ENCODE measurements around the gene TCF12. TPM values are rescaled to one million over a fixed set of nuclear protein-coding genes. Genes with fewer than 3 reads are reported as not detected.
A peak's percentile ranks its signal among the peaks of the same experiment; 100 is the strongest.

The TCF12 gene
- total RNA-seq, 1 donor from 2014 or later: 78.6 TPM

GRCh38 chr15:57133127-57133968 is 214.9 kb downstream of the TCF12 start:
- peaks cover 30% of the 10 kb centered on the region for H3K4me1 Mint-ChIP-seq
- no peak for DNase-seq

GRCh38 chr15:57134071-57134605 is 215.7 kb downstream of the TCF12 start:
- no peaks in the 10 kb centered on the region for H3K9me3 Mint-ChIP-seq
- intact Hi-C loops (cut with micrococcal nuclease): loop anchor here (5.0 kb wide), 1 partner anchor 217 kb away; the partner anchor contains the start of gene TCF12
- peaks cover 30% of the 10 kb centered on the region for H3K4me1 Mint-ChIP-seq
- peaks cover 11% of the 10 kb centered on the region for H3K36me3 Mint-ChIP-seq (ENCODE audit: low read depth)
- no peak for DNase-seq
- H3K27me3 Mint-ChIP-seq: no peaks in the 10 kb centered on the region
- no peak overlapping the region for H3K4me3 Mint-ChIP-seq
- H3K27ac Mint-ChIP-seq: no peak overlapping the region

More at GRCh38 chr15:57133127-57133968, 214.9 kb downstream of the TCF12 start:
- Mint-ChIP-seq H3K27ac (peak overlapping the region; percentile 86), H3K27me3 (no peaks in the 10 kb centered on the region), H3K9me3 (no peaks in the 10 kb centered on the region), H3K36me3 (ENCODE audit: low read depth) (peaks cover 11% of the 10 kb centered on the region), H3K4me3 (peak overlapping the region; percentile 55)
- intact Hi-C loops (cut with micrococcal nuclease): loop anchor here (5.0 kb wide), 1 partner anchor 216 kb away; the partner anchor contains the start of gene TCF12

DNA sequence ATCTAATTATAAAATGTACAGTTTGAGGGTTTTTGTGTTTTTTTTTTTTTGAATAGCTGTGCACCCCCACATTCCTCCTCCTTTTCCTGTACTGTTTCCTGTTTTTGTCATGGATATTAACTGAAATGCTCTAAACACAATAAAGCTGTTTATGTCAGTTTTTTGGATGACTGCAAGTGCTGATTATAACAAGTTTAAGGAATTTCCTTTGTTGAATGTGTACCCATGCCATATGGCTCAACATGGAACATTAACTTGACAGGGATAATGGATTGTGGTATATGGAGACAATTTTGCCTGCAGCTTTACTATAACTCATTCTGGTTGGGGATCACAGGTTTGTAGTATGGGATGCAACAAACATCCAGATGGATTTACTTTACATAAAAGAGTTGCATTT is 216.4 kb downstream of the TCF12 start:
- no peak overlapping the region for H3K4me3 Mint-ChIP-seq
- H3K27me3 Mint-ChIP-seq: no peaks in the 10 kb centered on the region
- H3K4me1 Mint-ChIP-seq: peaks cover 30% of the 10 kb centered on the region
- intact Hi-C loops (cut with micrococcal nuclease): loop anchor here (5.0 kb wide), 1 partner anchor 218 kb away; the partner anchor contains the start of gene TCF12
- no peak for DNase-seq
- H3K27ac Mint-ChIP-seq: no peak overlapping the region
- peaks cover 9% of the 10 kb centered on the region for H3K36me3 Mint-ChIP-seq (ENCODE audit: low read depth)
- no peaks in the 10 kb centered on the region for H3K9me3 Mint-ChIP-seq

GRCh38 chr15:57135800-57136199 is 217.4 kb downstream of the TCF12 start:
- Mint-ChIP-seq H3K27ac (no peak overlapping the region), H3K27me3 (no peaks in the 10 kb centered on the region), H3K4me3 (peak overlapping the region; percentile 42), H3K4me1 (peaks cover 30% of the 10 kb centered on the region), H3K9me3 (no peaks in the 10 kb centered on the region), H3K36me3 (ENCODE audit: low read depth) (peaks cover 7% of the 10 kb centered on the region)
- intact Hi-C loops (cut with micrococcal nuclease): no loop called here
- DNase-seq: no peak

GRCh38 chr15:57138349-57138788 is 219.9 kb downstream of the TCF12 start:
- H3K27me3 Mint-ChIP-seq: no peaks in the 10 kb centered on the region
- intact Hi-C loops (cut with micrococcal nuclease): no loop called here
- H3K4me3 Mint-ChIP-seq: no peak overlapping the region
- no peaks in the 10 kb centered on the region for H3K9me3 Mint-ChIP-seq
- H3K27ac Mint-ChIP-seq: no peak overlapping the region
- no peak for DNase-seq
- H3K36me3 Mint-ChIP-seq (ENCODE audit: low read depth): peaks cover 2% of the 10 kb centered on the region
- H3K4me1 Mint-ChIP-seq: peaks cover 17% of the 10 kb centered on the region

DNA sequence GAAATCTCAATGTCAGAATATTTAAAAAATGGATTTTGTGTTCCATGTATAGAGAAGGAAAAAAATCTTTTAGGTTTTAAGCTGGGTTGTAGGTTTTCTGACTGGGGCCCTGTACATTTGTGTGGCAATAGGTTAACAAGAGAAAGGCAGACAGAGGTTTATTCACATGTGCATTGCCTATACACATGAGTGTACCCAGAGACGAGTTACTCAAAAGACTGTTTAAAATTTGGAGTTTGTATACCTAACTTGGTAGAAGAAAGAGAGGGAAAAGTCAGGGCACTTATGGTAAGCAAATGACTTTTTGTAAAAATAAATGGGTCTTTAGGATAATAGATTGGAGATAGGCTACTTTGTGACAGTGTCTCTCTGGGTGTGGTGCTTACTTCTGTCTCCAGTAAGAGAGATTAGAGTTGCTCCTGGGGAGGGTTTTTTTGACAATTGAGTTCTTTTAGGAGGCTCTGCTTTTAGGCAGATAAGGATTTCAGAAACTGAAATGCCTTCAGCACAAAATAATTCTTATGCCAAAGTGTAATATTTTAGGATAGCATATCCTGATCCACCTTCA is 225.2 kb downstream of the TCF12 start:
- Mint-ChIP-seq H3K27ac (no peak overlapping the region), H3K9me3 (no peaks in the 10 kb centered on the region), H3K4me3 (no peak overlapping the region), H3K27me3 (no peaks in the 10 kb centered on the region), H3K4me1 (peaks cover 6% of the 10 kb centered on the region), H3K36me3 (ENCODE audit: low read depth) (no peaks in the 10 kb centered on the region)
- DNase-seq: no peak
- intact Hi-C loops (cut with micrococcal nuclease): loop anchor here (10.0 kb wide), 1 partner anchor 319 kb away; no protein-coding TSS in a partner anchor

GRCh38 chr15:57144448-57144847 is 226.0 kb downstream of the TCF12 start:
- no peak for DNase-seq
- Mint-ChIP-seq H3K36me3 (ENCODE audit: low read depth) (peaks cover 2% of the 10 kb centered on the region), H3K9me3 (no peaks in the 10 kb centered on the region), H3K4me3 (no peak overlapping the region), H3K27me3 (no peaks in the 10 kb centered on the region), H3K27ac (no peak overlapping the region), H3K4me1 (peaks cover 6% of the 10 kb centered on the region)
- intact Hi-C loops (cut with micrococcal nuclease): loop anchor here (10.0 kb wide), 1 partner anchor 320 kb away; no protein-coding TSS in a partner anchor

- peak; percentile 71 for DNase-seq
- Mint-ChIP-seq H3K4me3 (no peak overlapping the region), H3K27ac (peak overlapping the region; percentile 20), H3K9me3 (no peaks in the 10 kb centered on the region), H3K36me3 (ENCODE audit: low read depth) (peaks cover 20% of the 10 kb centered on the region), H3K4me1 (peaks cover 6% of the 10 kb centered on the region), H3K27me3 (no peaks in the 10 kb centered on the region)
- intact Hi-C loops (cut with micrococcal nuclease): loop anchor here (1.0 to 10.0 kb wide), 3 partner anchors 66 to 322 kb away; no protein-coding TSS in a partner anchor
These were observed 228.2 kb downstream of the TCF12 start for GRCh38 chr15:57146506-57147201.

DNA sequence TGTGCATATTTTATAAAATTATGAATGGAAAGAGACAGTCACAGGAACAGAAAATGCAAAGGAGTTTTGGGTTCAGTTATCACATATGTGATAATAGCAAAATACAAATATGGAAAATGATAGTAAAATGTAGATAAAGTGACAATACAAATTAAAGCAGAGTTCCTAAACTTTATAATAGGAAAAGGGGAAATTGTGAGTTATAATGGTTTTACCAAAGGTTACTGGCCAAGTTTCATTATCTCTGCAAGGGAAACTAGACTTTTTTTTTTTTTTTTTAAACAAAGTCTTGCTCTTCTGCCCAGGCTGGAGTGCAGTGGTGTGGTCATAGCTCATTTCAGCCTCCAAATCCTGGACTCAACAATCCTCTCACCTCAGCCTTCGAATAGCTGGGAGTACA is 229.2 kb downstream of the TCF12 start:
- intact Hi-C loops (cut with micrococcal nuclease): loop anchor here (5.0 to 10.0 kb wide), 2 partner anchors 65 to 323 kb away; no protein-coding TSS in a partner anchor
- H3K4me1 Mint-ChIP-seq: peaks cover 12% of the 10 kb centered on the region
- H3K9me3 Mint-ChIP-seq: peaks cover 6% of the 10 kb centered on the region
- H3K36me3 Mint-ChIP-seq (ENCODE audit: low read depth): peaks cover 30% of the 10 kb centered on the region
- H3K27me3 Mint-ChIP-seq: no peaks in the 10 kb centered on the region
- no peak overlapping the region for H3K27ac Mint-ChIP-seq
- DNase-seq: no peak
- H3K4me3 Mint-ChIP-seq: no peak overlapping the region

DNA sequence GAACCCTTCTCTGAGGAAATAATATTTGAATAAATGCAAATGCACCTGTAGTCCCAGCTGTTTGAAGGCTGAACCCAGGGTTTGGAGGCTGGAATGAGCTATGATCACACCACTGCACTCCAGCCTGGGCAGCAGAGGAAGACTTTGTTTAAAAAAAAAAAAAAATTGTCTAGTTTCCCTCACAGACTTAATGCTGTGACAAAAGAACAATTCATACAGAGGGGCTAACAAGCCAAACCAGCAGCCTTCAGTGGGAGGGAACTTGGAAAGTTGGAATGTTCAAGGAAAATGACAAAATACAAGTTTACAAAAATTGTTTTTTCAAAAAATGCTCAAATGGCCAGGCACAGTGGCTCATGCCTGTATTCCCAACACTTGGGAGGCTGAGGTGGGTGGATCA is 229.8 kb downstream of the TCF12 start:
- H3K27ac Mint-ChIP-seq: no peak overlapping the region

DNA sequence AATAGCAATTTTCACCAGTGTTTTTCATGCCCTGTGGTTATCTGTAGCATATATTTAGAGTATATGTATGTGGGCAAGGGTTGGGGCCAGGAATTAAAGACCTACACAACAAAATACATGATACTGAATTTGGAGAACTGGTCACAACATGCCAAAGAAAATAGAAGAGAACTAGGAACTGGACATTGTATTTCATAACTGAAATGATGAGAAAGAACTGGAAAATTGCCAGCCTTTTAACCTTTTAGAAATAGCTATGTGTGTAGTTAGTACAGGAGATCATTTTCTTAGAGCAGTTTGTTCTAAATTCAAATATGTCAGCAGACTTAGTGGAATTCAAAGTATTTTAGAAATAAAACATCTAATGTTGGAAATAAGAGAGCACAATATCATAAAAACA is 230.8 kb downstream of the TCF12 start:
- DNase-seq: no peak
- H3K4me3 Mint-ChIP-seq: no peak overlapping the region
- H3K36me3 Mint-ChIP-seq (ENCODE audit: low read depth): peaks cover 43% of the 10 kb centered on the region
- H3K4me1 Mint-ChIP-seq: peaks cover 24% of the 10 kb centered on the region
- intact Hi-C loops (cut with micrococcal nuclease): loop anchor here (5.0 to 10.0 kb wide), 2 partner anchors 63 to 324 kb away; no protein-coding TSS in a partner anchor
- H3K27ac Mint-ChIP-seq: no peak overlapping the region
- no peaks in the 10 kb centered on the region for H3K27me3 Mint-ChIP-seq
- peaks cover 10% of the 10 kb centered on the region for H3K9me3 Mint-ChIP-seq

More for the DNA sequence above, 229.8 kb downstream of the TCF12 start:
- H3K27me3 Mint-ChIP-seq: no peaks in the 10 kb centered on the region
- peaks cover 17% of the 10 kb centered on the region for H3K4me1 Mint-ChIP-seq
- no peak overlapping the region for H3K4me3 Mint-ChIP-seq
- no peak for DNase-seq
- H3K9me3 Mint-ChIP-seq: peaks cover 9% of the 10 kb centered on the region
- intact Hi-C loops (cut with micrococcal nuclease): loop anchor here (5.0 to 10.0 kb wide), 2 partner anchors 64 to 323 kb away; no protein-coding TSS in a partner anchor
- peaks cover 36% of the 10 kb centered on the region for H3K36me3 Mint-ChIP-seq (ENCODE audit: low read depth)

DNA sequence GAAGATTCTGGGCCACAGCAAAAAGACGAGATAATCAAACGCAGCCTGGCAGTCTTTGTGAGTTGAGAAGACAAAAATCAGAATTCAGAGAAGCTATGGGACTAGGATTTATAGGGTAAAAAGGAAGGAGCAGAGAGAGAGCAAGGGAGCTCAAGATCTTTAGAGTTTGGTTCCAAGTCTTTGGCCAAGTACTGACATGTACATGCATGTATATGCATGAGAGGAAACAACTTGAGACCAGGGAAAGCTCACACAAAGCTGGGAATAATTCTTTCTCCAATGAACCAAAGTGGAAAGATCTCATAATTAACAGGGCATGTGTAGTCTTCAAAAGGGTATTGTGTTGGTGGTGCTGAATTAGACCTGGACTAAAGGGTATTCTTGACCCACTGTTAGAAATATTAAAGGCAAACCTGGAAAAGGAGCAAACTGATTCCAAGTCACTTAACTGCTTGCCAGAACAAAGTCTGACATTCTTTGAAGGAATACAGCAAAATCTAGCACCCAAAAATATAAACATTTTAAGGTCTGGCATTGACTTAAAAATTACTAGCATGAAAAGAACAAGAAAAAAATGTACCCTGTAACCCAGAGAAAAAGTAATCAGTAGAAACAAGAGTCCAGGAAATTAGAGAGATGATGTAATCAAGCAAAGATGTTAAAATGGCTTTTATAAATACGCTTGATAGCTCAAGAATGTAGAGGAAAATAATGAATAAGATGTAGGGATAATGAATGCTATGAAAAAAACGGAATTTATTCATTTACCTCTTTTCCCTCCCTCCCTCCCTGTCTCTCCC is 231.8 kb downstream of the TCF12 start:
- Mint-ChIP-seq H3K4me3 (no peak overlapping the region), H3K27me3 (no peaks in the 10 kb centered on the region), H3K4me1 (peaks cover 27% of the 10 kb centered on the region), H3K9me3 (peaks cover 14% of the 10 kb centered on the region), H3K27ac (no peak overlapping the region), H3K36me3 (ENCODE audit: low read depth) (peaks cover 50% of the 10 kb centered on the region)
- intact Hi-C loops (cut with micrococcal nuclease): loop anchor here (5.0 to 10.0 kb wide), 2 partner anchors 165 to 908 kb away; partner anchors contain the start of gene RFX7
- DNase-seq: no peak

All from activated CD4-positive, alpha-beta T cell treated with anti-CD3 and anti-CD28 coated beads, Interleukin-2, amount 10 ng/mL, durations not matched to agents 24 days and 14 days (primary cell).